HepG2 (cell line): ENCODE results near the gene GGA2. TPM values are rescaled to one million over a fixed set of nuclear protein-coding genes. Genes with fewer than 3 reads are reported as not detected.

Source experiments
- BHLHE40 ChIP-seq: IDR thresholded peaks from 2 replicates; pipeline ENCODE4 v1.6.1; 2011; ENCODE audit warnings: low read length, improper control_type of control experiment
- DNMT1 ChIP-seq: sonication (generic); formaldehyde crosslinking; IDR thresholded peaks from 2 replicates; pipeline ENCODE4 v1.5.1; 2020; ENCODE audit warnings: mild to moderate bottlenecking, missing genetic modification reagents
- HDAC2 ChIP-seq: sonication (generic); formaldehyde crosslinking; IDR thresholded peaks from 2 replicates; pipeline ENCODE4 v1.4.0; 2020; ENCODE audit warnings: missing genetic modification reagents
- HMG20A ChIP-seq: IDR thresholded peaks from 2 replicates; pipeline ENCODE4 v1.6.1; 2016; ENCODE audit warnings: borderline replicate concordance
- KIAA2018 ChIP-seq: sonication (generic); formaldehyde crosslinking; IDR thresholded peaks from 2 replicates; pipeline ENCODE4 v1.5.0; 2020; ENCODE audit warnings: mild to moderate bottlenecking, missing genetic modification reagents, borderline replicate concordance
- KLF13 ChIP-seq: sonication (generic); formaldehyde crosslinking; IDR thresholded peaks from 2 replicates; pipeline ENCODE4 v1.4.0; 2020; ENCODE audit warnings: mild to moderate bottlenecking, missing genetic modification reagents
- MED1 ChIP-seq: sonication (generic); formaldehyde crosslinking; IDR thresholded peaks from 2 replicates; pipeline ENCODE4 v1.4.0; 2020; ENCODE audit warnings: missing genetic modification reagents
- MLLT10 ChIP-seq: sonication (generic); formaldehyde crosslinking; IDR thresholded peaks from 2 replicates; pipeline ENCODE4 v1.4.0; 2020; ENCODE audit warnings: missing genetic modification reagents
- RARG ChIP-seq: sonication (generic); formaldehyde crosslinking; IDR thresholded peaks from 2 replicates; pipeline ENCODE4 v1.4.0; 2020; ENCODE audit warnings: low read depth, mild to moderate bottlenecking, missing genetic modification reagents
- RFXAP ChIP-seq: sonication (generic); formaldehyde crosslinking; IDR thresholded peaks from 2 replicates; pipeline ENCODE4 v1.4.0; 2020; ENCODE audit warnings: missing genetic modification reagents, borderline replicate concordance
- SOX6 ChIP-seq, 2 experiments: fragments of 450-650 bp in 1 of 2; sonication (generic) in 1 of 2; formaldehyde crosslinking in 1 of 2; IDR thresholded peaks; 2 replicates each; pipeline versions ENCODE4 v1.4.0 to v1.6.1; 2017 to 2020; ENCODE audit warnings: antibody characterized with exemption in 1 of 2, mild to moderate bottlenecking in 1 of 2, missing genetic modification reagents in 1 of 2
- SSRP1 ChIP-seq: IDR thresholded peaks from 2 replicates; pipeline ENCODE4 v1.6.1; 2016; ENCODE audit warnings: control low read depth
- TAF15 ChIP-seq: fragments of 200-400 bp; formaldehyde crosslinking; IDR thresholded peaks from one replicate; pipeline ENCODE4 v1.6.1; 2018; ENCODE audit warnings: mild to moderate bottlenecking, low read depth, low read length; ENCODE audit not compliant: poor library complexity, severe bottlenecking
- TARDBP ChIP-seq: sonication (generic); formaldehyde crosslinking; IDR thresholded peaks from 2 replicates; pipeline ENCODE4 v1.8.0; 2022; ENCODE audit warnings: mild to moderate bottlenecking, missing genetic modification reagents
- TCF7 ChIP-seq: sonication (generic); IDR thresholded peaks from 2 replicates; pipeline ENCODE4 v1.6.1; 2016; ENCODE audit warnings: antibody characterized with exemption, low read depth
- TEF ChIP-seq: sonication (generic); formaldehyde crosslinking; IDR thresholded peaks from 2 replicates; pipeline ENCODE4 v1.5.0; 2020; ENCODE audit warnings: missing genetic modification reagents
- ZBTB7B ChIP-seq: sonication (generic); formaldehyde crosslinking; IDR thresholded peaks from 2 replicates; pipeline ENCODE4 v1.4.0; 2020; ENCODE audit warnings: missing genetic modification reagents
- ZFP36L2 ChIP-seq: sonication (generic); formaldehyde crosslinking; IDR thresholded peaks from 2 replicates; pipeline ENCODE4 v1.4.0; 2020; ENCODE audit warnings: missing genetic modification reagents
- ZNF577 ChIP-seq: sonication (generic); formaldehyde crosslinking; IDR thresholded peaks from 2 replicates; pipeline ENCODE4 v1.4.0; 2020; ENCODE audit warnings: mild to moderate bottlenecking, low read depth, missing genetic modification reagents, borderline replicate concordance
- ZNF660 ChIP-seq: sonication (generic); formaldehyde crosslinking; IDR thresholded peaks from 2 replicates; pipeline ENCODE4 v1.5.1; 2020; ENCODE audit warnings: mild to moderate bottlenecking, low read depth, missing genetic modification reagents, borderline replicate concordance
- ZNF773 ChIP-seq: sonication (generic); formaldehyde crosslinking; IDR thresholded peaks from 2 replicates; pipeline ENCODE4 v1.4.0; 2020; ENCODE audit warnings: missing genetic modification reagents, borderline replicate concordance
- polyA plus RNA-seq, 8 experiments: library from polyadenylated mRNA; depleted of rRNA in 3 of 8; stranded (reverse) in 7 of 8; unstranded in 1 of 8; fragments of >200 nt; fragmentation: Illumina TruSeq in 4 of 8; extraction: Trizol in 4 of 8; gene quantifications; 2 replicates each; pipeline versions ENCODE4 v1.2.1 to v1.2.3, GENCODE V29; 2011 to 2016; ENCODE audit warnings: low read depth in 4 of 8, missing spikeins in 1 of 8, mixed read lengths in 1 of 8; ENCODE audit not compliant: insufficient read depth in 1 of 8
- total RNA-seq, 5 experiments: library from RNA; depleted of rRNA; stranded (reverse); fragments of >200 nt; fragmentation: Illumina TruSeq; extraction: Trizol; gene quantifications; 2 replicates each; pipeline ENCODE4 v1.2.3, GENCODE V29; 2016; ENCODE audit warnings: low read depth in 1 of 5

GGA2 gene
- total and polyA plus RNA-seq, 2 of the 13 experiments (the other 11 are each of a cell fraction or from before 2014, with no cell fraction given) = 51.5 to 69.8 TPM

- TF ChIP-seq RFXAP (CRISPR knock-in tag) = peak; percentile 96
- no peak for TF ChIP-seq HMG20A (CRISPR knock-in tag)
- no peak for TF ChIP-seq ZNF577 (CRISPR knock-in tag)
- no peak for TF ChIP-seq SSRP1 (CRISPR knock-in tag)
- no peak for TF ChIP-seq TCF7
- peak; percentile 98 for TF ChIP-seq BHLHE40
- TF ChIP-seq HDAC2 (CRISPR knock-in tag) = peak; percentile 75; the same call in 1 of the 2 replicates
- no peak for TF ChIP-seq KLF13 (CRISPR knock-in tag)
- no peak for TF ChIP-seq KIAA2018
- peak; percentile 88 for TF ChIP-seq TEF
- peak; percentile 98 for TF ChIP-seq DNMT1
- TF ChIP-seq TAF15 = no peak
- TF ChIP-seq SOX6 (IDR thresholded peaks at IDR 0.05) = no peak
- peak; percentile 52 for TF ChIP-seq SOX6 (CRISPR knock-in tag; IDR thresholded peaks at IDR 0.05)
- TF ChIP-seq ZFP36L2 (CRISPR knock-in tag) = no peak; the same call in 1 of the 2 replicates
- TF ChIP-seq RARG (CRISPR knock-in tag) = 0 out of 2 replicates have a peak, but pooled peaks have one; percentile 23
- TF ChIP-seq MLLT10 (CRISPR knock-in tag) = no peak
- TF ChIP-seq ZNF660 (CRISPR knock-in tag) = no peak
- TF ChIP-seq MED1 (CRISPR knock-in tag) = peak; percentile 91
- peak; percentile 93 for TF ChIP-seq ZNF773 (CRISPR knock-in tag)
- peak; percentile 96 for TF ChIP-seq TARDBP (CRISPR knock-in tag)
- TF ChIP-seq ZBTB7B (CRISPR knock-in tag) = peak; percentile 68; the same call in 1 of the 2 replicates
Measured at GRCh38 chr16:23510164-23510914, at the start of gene GGA2 (continued).
